SK-N-SH (cell line): ENCODE measurements around the gene ERC1. TPM values are rescaled to one million over a fixed set of nuclear protein-coding genes. Genes with fewer than 3 reads are reported as not detected.

Experiments used
- CTCF ChIA-PET: fragments of 300-600, 350-600 bp; formaldehyde crosslinking; extraction: SDS; loops from one replicate; lab custom pipeline; 2021; lab: Yijun Ruan, JAX
- POLR2A ChIA-PET: fragments of 350-600 bp; sonication (Branson Sonifier 250); formaldehyde crosslinking; extraction: SDS; loops from one replicate; lab custom pipeline; 2020; ENCODE audit warnings: antibody characterized with exemption, inconsistent platforms; lab: Yijun Ruan, JAX
- DNase-seq: peaks from one replicate; pipeline ENCODE4 v3.0.0; 2012
- H2AFZ ChIP-seq: fragments of 200-600 bp; sonication (generic); 2 replicates; pipeline ENCODE4 v1.8.1; 2016; ENCODE audit warnings: antibody characterized with exemption, mild to moderate bottlenecking, low read depth
- H3F3A ChIP-seq: fragments of 200-600 bp; sonication (generic); replicated peaks from 2 replicates; pipeline ENCODE3; 2016; ENCODE audit warnings: antibody characterized with exemption, mild to moderate bottlenecking; ENCODE audit not compliant: insufficient read depth
- H3K27ac ChIP-seq, 2 experiments: fragments of 200-500 bp in 1 of 2; fragments of 200-600 bp in 1 of 2; sonication (Bioruptor generic) in 1 of 2; sonication (generic), shearing (Covaris generic) in 1 of 2; 2 replicates each; pipeline versions ENCODE4 v1.5.1 to v1.6.1; 2014 to 2016; ENCODE audit warnings: low read depth in 2 of 2, inconsistent platforms in 1 of 2, low read length in 1 of 2, mild to moderate bottlenecking in 1 of 2, mixed read lengths in 1 of 2
- H3K27me3 ChIP-seq: fragments of 200-600 bp; sonication (generic), shearing (Covaris generic); 2 replicates; pipeline ENCODE4 v1.6.1; 2016; ENCODE audit warnings: mixed run types; ENCODE audit not compliant: insufficient read depth
- H3K36me3 ChIP-seq, 2 experiments: fragments of 200-500 bp in 1 of 2; fragments of 200-600 bp in 1 of 2; sonication (Bioruptor generic) in 1 of 2; sonication (generic) in 1 of 2; replicated peaks in 1 of 2; 2 replicates each; pipeline versions ENCODE3 to v1.5.1; 2014 to 2016; ENCODE audit warnings: low read length in 1 of 2, mild to moderate bottlenecking in 1 of 2; ENCODE audit not compliant: insufficient read depth in 2 of 2, control insufficient read depth in 1 of 2
- H3K4me1 ChIP-seq, 2 experiments: fragments of 200-500 bp in 1 of 2; fragments of 200-600 bp in 1 of 2; sonication (Bioruptor generic) in 1 of 2; sonication (generic), shearing (Covaris generic) in 1 of 2; 2 replicates each; pipeline versions ENCODE4 v1.5.1 to v1.6.1; 2014 to 2016; ENCODE audit warnings: low read depth in 1 of 2, low read length in 1 of 2, mixed run types in 1 of 2; ENCODE audit not compliant: insufficient read depth in 2 of 2, control insufficient read depth in 1 of 2
- H3K4me2 ChIP-seq: fragments of 200-600 bp; sonication (generic), shearing (Covaris generic); 2 replicates; pipeline ENCODE4 v1.6.1; 2017; ENCODE audit warnings: mixed run types
- H3K4me3 ChIP-seq, 2 experiments: fragments of 200-500 bp in 1 of 2; fragments of 200-600 bp in 1 of 2; sonication (Bioruptor generic) in 1 of 2; sonication (generic), shearing (Covaris generic) in 1 of 2; 2 replicates each; pipeline versions ENCODE4 v1.5.1 to v1.8.1; 2014 to 2016; ENCODE audit warnings: low read depth in 2 of 2, inconsistent platforms in 1 of 2, low read length in 1 of 2, mild to moderate bottlenecking in 1 of 2, mixed read lengths in 1 of 2, moderate library complexity in 1 of 2
- H3K79me2 ChIP-seq: fragments of 200-600 bp; sonication (generic); 2 replicates; pipeline ENCODE4 v1.8.1; 2017; ENCODE audit warnings: mild to moderate bottlenecking; ENCODE audit not compliant: insufficient read depth
- H3K9ac ChIP-seq: fragments of 200-600 bp; sonication (generic); 2 replicates; pipeline ENCODE4 v1.6.1; 2017; ENCODE audit warnings: mixed run types
- H3K9me2 ChIP-seq: fragments of 200-600 bp; sonication (generic); 2 replicates; pipeline ENCODE4 v1.6.1; 2017; ENCODE audit warnings: mixed run types
- H3K9me3 ChIP-seq: fragments of 200-600 bp; sonication (generic); 2 replicates; pipeline ENCODE4 v1.6.1; 2017; ENCODE audit warnings: mixed run types, mild to moderate bottlenecking, moderate library complexity
- H4K20me1 ChIP-seq: fragments of 200-600 bp; sonication (generic); 2 replicates; pipeline ENCODE4 v1.6.1; 2017; ENCODE audit warnings: mild to moderate bottlenecking, mixed run types; ENCODE audit not compliant: insufficient read depth
- CHD2 ChIP-seq: fragments of 150-350 bp; IDR thresholded peaks from 2 replicates; pipeline ENCODE4 v1.6.1; 2018; ENCODE audit warnings: low read length; ENCODE audit not compliant: partially characterized antibody
- CTCF ChIP-seq: fragments of 200-600 bp; sonication (generic); IDR thresholded peaks from 2 replicates; pipeline ENCODE4 v1.6.1; 2017; ENCODE audit warnings: antibody characterized with exemption, mild to moderate bottlenecking, moderate library complexity
- ELF1 ChIP-seq: IDR thresholded peaks from 2 replicates; pipeline ENCODE4 v1.4.0; 2012
- EZH2phosphoT487 ChIP-seq: fragments of 200-600 bp; sonication (generic); IDR thresholded peaks from 2 replicates; pipeline ENCODE4 v1.6.1; 2017; ENCODE audit warnings: low read depth, mixed run types, mild to moderate bottlenecking, antibody characterized with exemption, moderate library complexity, borderline replicate concordance
- FOSL2 ChIP-seq: IDR thresholded peaks from 2 replicates; pipeline ENCODE4 v1.4.0; 2012; ENCODE audit warnings: low read depth, mild to moderate bottlenecking, moderate library complexity, borderline replicate concordance
- FOXM1 ChIP-seq: IDR thresholded peaks from 2 replicates; pipeline ENCODE4 v1.4.0; 2012; ENCODE audit warnings: low read depth, mild to moderate bottlenecking
- GABPA ChIP-seq: IDR thresholded peaks from 2 replicates; pipeline ENCODE4 v1.4.0; 2012; ENCODE audit warnings: low read depth, mild to moderate bottlenecking
- IRF3 ChIP-seq: fragments of 150-350 bp; IDR thresholded peaks from 2 replicates; pipeline ENCODE4 v1.6.1; 2016; ENCODE audit warnings: mild to moderate bottlenecking, low read depth, low read length
- JUND ChIP-seq: IDR thresholded peaks from 2 replicates; pipeline ENCODE4 v1.4.0; 2012
- MEF2A ChIP-seq: IDR thresholded peaks from 2 replicates; pipeline ENCODE4 v1.4.0; 2012; ENCODE audit warnings: low read depth, borderline replicate concordance
- NFIC ChIP-seq: IDR thresholded peaks from 2 replicates; pipeline ENCODE4 v1.4.0; 2012; ENCODE audit warnings: borderline replicate concordance
- PBX3 ChIP-seq: IDR thresholded peaks from 2 replicates; pipeline ENCODE4; 2012
- RAD21 ChIP-seq: IDR thresholded peaks from 2 replicates; pipeline ENCODE4 v1.6.1; 2012; ENCODE audit warnings: mild to moderate bottlenecking, low read length
- REST ChIP-seq: IDR thresholded peaks from 2 replicates; pipeline ENCODE4 v1.6.1; 2012; ENCODE audit warnings: mild to moderate bottlenecking, low read depth, low read length, moderate library complexity
- USF1 ChIP-seq: IDR thresholded peaks from 2 replicates; pipeline ENCODE4 v1.4.0; 2012; ENCODE audit warnings: low read depth, borderline replicate concordance
- USF2 ChIP-seq: fragments of 150-350 bp; IDR thresholded peaks from 2 replicates; pipeline ENCODE4 v1.6.1; 2017; ENCODE audit warnings: antibody characterized with exemption, low read length, low read depth, borderline replicate concordance
- whole genome bisulfite sequencing: methylation state at CpG from one replicate; pipeline ENCODE4 v1.1.6; 2017; ENCODE audit warnings: low lambda C conversion rate; 5-methylcytosine and 5-hydroxymethylcytosine counted together
- polyA plus RNA-seq, 3 experiments: library from polyadenylated mRNA; depleted of rRNA; stranded (reverse); fragments of >200 nt; gene quantifications; 2 replicates each; pipeline ENCODE4 v1.2.3, GENCODE V29; 2012

ERC1 gene
- polyA plus RNA-seq, 1 of the 3 experiments (the other 2 are of a cell fraction), result 7.5 TPM

- Histone ChIP-seq H3K79me2 (no peaks in the 10 kb centered on the region), H3K27ac (no peak overlapping the region), H2AFZ (no peak overlapping the region), H3K9ac (no peak overlapping the region), H3K36me3 (peaks cover 12 to 20% of the 10 kb centered on the region in 2 experiments), H3K4me3 (no peak overlapping the region), H3K4me2 (no peak overlapping the region), H3K4me1 (peaks cover under 1 to 3% of the 10 kb centered on the region in 2 experiments; a peak in 3 of 4 replicates), H3K9me2 (no peaks in the 10 kb centered on the region), H3K9me3 (no peaks in the 10 kb centered on the region), H3F3A (no peaks in the 10 kb centered on the region), H3K27me3 (no peaks in the 10 kb centered on the region), H4K20me1 (no peaks in the 10 kb centered on the region)
- POLR2A ChIA-PET, result no interaction called here
- WGBS, result 89% methylated on average over 7 of the region's 7 CpGs
- TF ChIP-seq USF1 (no peak), ELF1 (no peak), PBX3 (no peak), USF2 (no peak), FOSL2 (no peak), MEF2A (no peak), REST (no peak), GABPA (no peak), EZH2phosphoT487 (no peak), IRF3 (no peak), FOXM1 (no peak), RAD21 (no peak), NFIC (no peak), JUND (no peak), CHD2 (no peak), CTCF (no peak)
- CTCF ChIA-PET, result interaction anchor here (1.2 to 1.4 kb wide), 3 partner anchors 14 to 170 kb away, joined by 3 to 4 read pairs (median 3); no protein-coding TSS in a partner anchor
- DNase-seq, result no peak
Observed at GRCh38 chr12:1288333-1288732, 297.3 kb downstream of the ERC1 start.
